Measurements from ENCODE around the gene RASGEF1B. TPM values are rescaled to one million over a fixed set of nuclear protein-coding genes. Genes with fewer than 3 reads are reported as not detected.

Gene RASGEF1B
- total RNA-seq (2021) (6.4 and 8.1 TPM in 2 replicates), Bru-seq, nascent RNA (percentile 48 among the genes with signal in this experiment), BruChase-seq, experiment 1, labeled RNA remaining after a 2-hour chase (percentile 51 among the genes with signal in this experiment), BruChase-seq, experiment 2, labeled RNA remaining after a 6-hour chase (percentile 45 among the genes with signal in this experiment)
- long read RNA-seq, partial matches to known transcripts: 1 of 8 reads
- long read RNA-seq, other reads (novel, unspliced or antisense): 3 of 8 reads

- Histone ChIP-seq H3K36me3 (ENCODE audit: insufficient read depth, low read length, poor library complexity, severe bottlenecking) (no peaks in the 10 kb centered on the region), H3K4me3 (ENCODE audit: low read depth, low read length, poor library complexity, severe bottlenecking) (peak within 1 kb of the TSS; percentile 69), H3K9me3 (ENCODE audit: low read depth, low read length, poor library complexity, severe bottlenecking) (no peaks in the 10 kb centered on the region), H3K27ac (ENCODE audit: low read depth, low read length, poor library complexity, severe bottlenecking) (peak within 1 kb of the TSS; percentile 71), H3K4me1 (ENCODE audit: insufficient read depth, low read length, poor library complexity, severe bottlenecking) (peaks cover 13% of the 10 kb centered on the region), H3K27me3 (replicated peaks; ENCODE audit: insufficient read depth, low read depth, low read length, poor library complexity) (no peaks in the 10 kb centered on the region)
- intact Hi-C loops (cut with micrococcal nuclease; ENCODE audit: unreplicated experiment): no loop called here
- TF ChIP-seq CTCF (conservative IDR thresholded peaks at IDR 0.05; ENCODE audit: low read depth, low read length) (no peak), EZH2 (IDR thresholded peaks at IDR 0.05; ENCODE audit: borderline replicate concordance, low read depth, low read length, poor library complexity, severe bottlenecking) (no peak)
- POLR2A ChIA-PET (ENCODE audit: low non-redundant PET): interaction anchor here (0.6 kb wide), 1 partner anchor 294 kb away, joined by 4 read pairs; no protein-coding TSS in a partner anchor
- DNase-seq (ENCODE audit: low spot score): peak; percentile 77
- CTCF ChIA-PET: interaction anchor here (0.6 to 1.7 kb wide), 3 partner anchors 216 to 1270 kb away, joined by 3 to 9 read pairs (median 6); no protein-coding TSS in a partner anchor
- no TSS peak for BruUV-seq (replicated peaks)
Observed at GRCh38 chr4:81471588-81472280, at the start of gene RASGEF1B. Gene RASGEF1B (minus strand): TSS chr4:81471907. CDS start chr4:81459508, 12,399 bp downstream.

- POLR2A ChIA-PET (ENCODE audit: low non-redundant PET): no interaction called here
- H3K36me3 ChIP-seq (ENCODE audit: insufficient read depth, low read length, poor library complexity, severe bottlenecking): no peaks in the 10 kb centered on the region
- no peaks in the 10 kb centered on the region for H3K9me3 ChIP-seq (ENCODE audit: low read depth, low read length, poor library complexity, severe bottlenecking)
- CTCF ChIA-PET: no interaction called here
- H3K27ac ChIP-seq (ENCODE audit: low read depth, low read length, poor library complexity, severe bottlenecking): no peak overlapping the region
- H3K4me1 ChIP-seq (ENCODE audit: insufficient read depth, low read length, poor library complexity, severe bottlenecking): no peaks in the 10 kb centered on the region
- no peak for DNase-seq (ENCODE audit: low spot score)
- H3K4me3 ChIP-seq (ENCODE audit: low read depth, low read length, poor library complexity, severe bottlenecking): no peak overlapping the region
- TF ChIP-seq CTCF (conservative IDR thresholded peaks at IDR 0.05; ENCODE audit: low read depth, low read length) (no peak), EZH2 (IDR thresholded peaks at IDR 0.05; ENCODE audit: borderline replicate concordance, low read depth, low read length, poor library complexity, severe bottlenecking) (no peak)
- BruUV-seq (replicated peaks): no TSS peak
- intact Hi-C loops (cut with micrococcal nuclease; ENCODE audit: unreplicated experiment): no loop called here
- H3K27me3 ChIP-seq (replicated peaks; ENCODE audit: insufficient read depth, low read depth, low read length, poor library complexity): no peaks in the 10 kb centered on the region
Observed at GRCh38 chr4:81519856-81520255, 48.1 kb upstream of the RASGEF1B start.

GRCh38 chr4:81519427-81519773 is 47.7 kb upstream of the RASGEF1B start:
- no peak for DNase-seq (ENCODE audit: low spot score)
- no peak for TF ChIP-seq CTCF (conservative IDR thresholded peaks at IDR 0.05; ENCODE audit: low read depth, low read length)
- no peak for TF ChIP-seq EZH2 (IDR thresholded peaks at IDR 0.05; ENCODE audit: borderline replicate concordance, low read depth, low read length, poor library complexity, severe bottlenecking)
- Histone ChIP-seq H3K36me3 (ENCODE audit: insufficient read depth, low read length, poor library complexity, severe bottlenecking) (no peaks in the 10 kb centered on the region), H3K9me3 (ENCODE audit: low read depth, low read length, poor library complexity, severe bottlenecking) (no peaks in the 10 kb centered on the region), H3K27me3 (replicated peaks; ENCODE audit: insufficient read depth, low read depth, low read length, poor library complexity) (no peaks in the 10 kb centered on the region), H3K27ac (ENCODE audit: low read depth, low read length, poor library complexity, severe bottlenecking) (no peak overlapping the region), H3K4me3 (ENCODE audit: low read depth, low read length, poor library complexity, severe bottlenecking) (no peak overlapping the region), H3K4me1 (ENCODE audit: insufficient read depth, low read length, poor library complexity, severe bottlenecking) (no peaks in the 10 kb centered on the region)
- intact Hi-C loops (cut with micrococcal nuclease; ENCODE audit: unreplicated experiment): no loop called here
- CTCF ChIA-PET: no interaction called here
- BruUV-seq (replicated peaks): no TSS peak
- POLR2A ChIA-PET (ENCODE audit: low non-redundant PET): no interaction called here
